Endodermal cell (in vitro differentiated cells): Measurements from ENCODE around the gene CCDC92B. TPM values are rescaled to one million over a fixed set of nuclear protein-coding genes. Genes with fewer than 3 reads are reported as not detected.
"Not testable (repeated sequence)": the region's sequence is repeated elsewhere in the genome, so short reads cannot be mapped to it uniquely, and the experiment has no call there.

Experiments used
- DNase-seq: peaks from one replicate; pipeline ENCODE4 v3.0.0-alpha.2; 2017
- H3K27ac ChIP-seq: 2 replicates; pipeline ENCODE4 v1.5.1; 2013; ENCODE audit warnings: mild to moderate bottlenecking, low read depth, low read length, moderate library complexity
- H3K27me3 ChIP-seq: 2 replicates; pipeline ENCODE4 v1.6.1; 2013; ENCODE audit warnings: mild to moderate bottlenecking, low read length, moderate library complexity; ENCODE audit not compliant: insufficient read depth, control insufficient read depth, poor library complexity, severe bottlenecking
- H3K36me3 ChIP-seq: 2 replicates; pipeline ENCODE4 v1.7.0; 2013; ENCODE audit warnings: mild to moderate bottlenecking, low read length, moderate library complexity; ENCODE audit not compliant: control insufficient read depth, insufficient read depth
- H3K4me1 ChIP-seq: one replicate; pipeline ENCODE4 v1.7.0; 2013; ENCODE audit warnings: low read length; ENCODE audit not compliant: control insufficient read depth, insufficient read depth
- H3K4me3 ChIP-seq: 2 replicates; pipeline ENCODE4 v1.5.1; 2013; ENCODE audit warnings: mild to moderate bottlenecking, low read length, moderate library complexity
- H3K9ac ChIP-seq: 2 replicates; pipeline ENCODE4 v1.6.1; 2013; ENCODE audit warnings: mild to moderate bottlenecking, low read length, moderate library complexity; ENCODE audit not compliant: poor library complexity, severe bottlenecking; ENCODE audit errors: extremely low read depth
- H3K9me3 ChIP-seq: 2 replicates; pipeline ENCODE4 v1.6.1; 2013; ENCODE audit warnings: mild to moderate bottlenecking, low read length, moderate library complexity; ENCODE audit not compliant: control insufficient read depth
- H3K27ac Mint-ChIP-seq: 2 replicates; pipeline ENCODE4 v1.8.0; 2020; ENCODE audit warnings: mixed read lengths
- H3K27me3 Mint-ChIP-seq: 2 replicates; pipeline ENCODE4 v1.8.0; 2021; ENCODE audit warnings: mild to moderate bottlenecking, mixed read lengths; ENCODE audit not compliant: insufficient read depth
- H3K36me3 Mint-ChIP-seq: 2 replicates; pipeline ENCODE4 v1.8.0; 2020; ENCODE audit warnings: low read depth, mixed read lengths
- H3K4me1 Mint-ChIP-seq: 2 replicates; pipeline ENCODE4 v1.8.0; 2020; ENCODE audit warnings: mixed read lengths
- H3K4me3 Mint-ChIP-seq: 2 replicates; pipeline ENCODE4 v1.8.0; 2020; ENCODE audit warnings: mild to moderate bottlenecking, moderate library complexity, mixed read lengths
- H3K9me3 Mint-ChIP-seq: 2 replicates; pipeline ENCODE4 v1.8.0; 2020; ENCODE audit warnings: mild to moderate bottlenecking, mixed read lengths
- WGBS, 2 experiments: methylation state at CpG; one replicate each; pipeline versions ENCODE4 v1.1.5 to v1.1.7; 2013; ENCODE audit warnings: missing lambda C conversion rate in 2 of 2, mixed read lengths in 1 of 2; ENCODE audit not compliant: insufficient coverage in 1 of 2, insufficient read length in 1 of 2; 5-methylcytosine and 5-hydroxymethylcytosine counted together
- total RNA-seq, 2 donors: library from RNA; stranded (reverse); fragmentation: NEBNext Ultra II Directional in 1 of 2; extraction: Animal tissue kit (Norgen Biotek cat#: 25700) in 1 of 2; gene quantifications; 2 replicates in 1 of 2; 3 replicates in 1 of 2; pipeline ENCODE4 v1.2.1, GENCODE V29; 2021
- TF ChIP-seq, protein P1 (sequence below): fragments of 200-600 bp; sonication (generic); conservative IDR thresholded peaks from 2 replicates; pipeline ENCODE4 v1.5.0; 2021; ENCODE audit warnings: antibody characterized with exemption, mild to moderate bottlenecking

The CCDC92B gene
- total RNA-seq, 2 donors from 2014 or later, result 4.3 to 5.8 TPM

DNA sequence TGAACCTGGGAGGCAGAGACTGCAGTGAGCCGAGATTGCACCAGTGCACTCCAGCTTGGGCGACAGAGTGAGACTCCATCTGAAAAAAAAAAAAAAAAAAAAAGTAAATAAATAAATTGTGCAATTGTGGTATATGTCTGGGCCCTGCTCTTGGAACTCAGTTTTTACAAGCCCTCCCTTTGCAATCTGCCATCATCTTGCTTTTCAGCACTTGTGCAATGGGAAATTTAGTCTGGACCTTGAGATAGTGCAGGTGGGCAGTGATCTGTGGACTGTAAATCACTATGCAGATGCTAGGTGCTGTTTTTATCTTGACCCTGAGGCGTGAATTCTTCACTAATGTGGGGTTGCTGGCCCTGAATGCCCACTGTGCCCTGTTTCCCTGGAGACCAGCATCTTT is 40.2 kb upstream of the CCDC92B start:
- Histone ChIP-seq H3K4me3 (no peak overlapping the region), H3K27me3 (no peaks in the 10 kb centered on the region), H3K9me3 (no peaks in the 10 kb centered on the region), H3K36me3 (no peaks in the 10 kb centered on the region), H3K4me1 (peaks cover 3% of the 10 kb centered on the region), H3K9ac (no peak overlapping the region), H3K27ac (no peak overlapping the region)
- Mint-ChIP-seq H3K27me3 (no peaks in the 10 kb centered on the region), H3K9me3 (no peaks in the 10 kb centered on the region), H3K27ac (no peak overlapping the region), H3K4me3 (no peak overlapping the region), H3K36me3 (no peaks in the 10 kb centered on the region), H3K4me1 (no peaks in the 10 kb centered on the region)
- DNase-seq, result no peak
- 83 to 97% methylated on average over 1 to 2 of the region's 3 CpGs for WGBS, 2 experiments
- TF ChIP-seq, protein P1, sequence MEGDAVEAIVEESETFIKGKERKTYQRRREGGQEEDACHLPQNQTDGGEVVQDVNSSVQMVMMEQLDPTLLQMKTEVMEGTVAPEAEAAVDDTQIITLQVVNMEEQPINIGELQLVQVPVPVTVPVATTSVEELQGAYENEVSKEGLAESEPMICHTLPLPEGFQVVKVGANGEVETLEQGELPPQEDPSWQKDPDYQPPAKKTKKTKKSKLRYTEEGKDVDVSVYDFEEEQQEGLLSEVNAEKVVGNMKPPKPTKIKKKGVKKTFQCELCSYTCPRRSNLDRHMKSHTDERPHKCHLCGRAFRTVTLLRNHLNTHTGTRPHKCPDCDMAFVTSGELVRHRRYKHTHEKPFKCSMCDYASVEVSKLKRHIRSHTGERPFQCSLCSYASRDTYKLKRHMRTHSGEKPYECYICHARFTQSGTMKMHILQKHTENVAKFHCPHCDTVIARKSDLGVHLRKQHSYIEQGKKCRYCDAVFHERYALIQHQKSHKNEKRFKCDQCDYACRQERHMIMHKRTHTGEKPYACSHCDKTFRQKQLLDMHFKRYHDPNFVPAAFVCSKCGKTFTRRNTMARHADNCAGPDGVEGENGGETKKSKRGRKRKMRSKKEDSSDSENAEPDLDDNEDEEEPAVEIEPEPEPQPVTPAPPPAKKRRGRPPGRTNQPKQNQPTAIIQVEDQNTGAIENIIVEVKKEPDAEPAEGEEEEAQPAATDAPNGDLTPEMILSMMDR, result no peak

DNA sequence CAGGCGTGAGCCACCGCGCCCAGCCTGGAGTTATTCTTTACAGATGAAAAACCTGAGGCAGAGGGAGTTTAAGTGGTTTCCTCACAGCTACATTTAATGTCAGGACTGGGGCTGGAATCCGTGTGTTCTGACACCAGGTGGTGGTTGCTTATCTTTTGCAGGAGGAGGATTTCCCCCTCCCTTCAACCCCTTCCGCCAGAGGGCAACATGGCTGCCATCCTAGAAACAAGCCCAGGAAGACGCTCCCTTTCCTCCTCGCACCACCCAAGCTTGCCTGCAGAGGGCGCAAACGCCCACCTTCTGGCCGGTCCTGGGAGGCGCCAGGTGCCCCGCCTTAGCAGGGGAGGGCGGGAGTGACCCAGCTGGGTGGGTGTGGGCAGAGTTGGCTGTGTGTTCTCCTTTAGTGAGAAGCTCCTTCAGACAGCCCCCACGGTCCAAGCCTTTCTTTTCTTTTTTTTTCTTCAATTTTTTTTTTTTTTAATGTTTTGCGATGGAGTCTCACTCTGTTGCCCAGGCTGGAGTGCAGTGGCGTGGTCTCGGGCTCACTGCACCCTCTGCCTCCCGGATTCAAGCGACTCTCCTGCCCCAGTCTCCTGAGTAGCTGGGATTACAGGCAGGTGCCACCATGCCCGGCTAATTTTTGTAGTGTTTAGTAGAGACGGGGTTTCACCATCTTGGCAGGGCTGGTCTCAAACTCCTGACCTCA is 36.9 kb upstream of the CCDC92B start:
- WGBS, 2 experiments, result 41 to 55% methylated on average over 11 to 21 of the region's 21 CpGs
- Histone ChIP-seq H3K36me3 (no peaks in the 10 kb centered on the region), H3K27me3 (no peaks in the 10 kb centered on the region), H3K4me3 (no peak overlapping the region), H3K9ac (no peak overlapping the region), H3K4me1 (peaks cover 3% of the 10 kb centered on the region), H3K9me3 (no peaks in the 10 kb centered on the region), H3K27ac (no peak overlapping the region)
- Mint-ChIP-seq H3K4me3 (no peak overlapping the region), H3K27ac (peak overlapping the region; percentile 78), H3K4me1 (no peaks in the 10 kb centered on the region), H3K27me3 (no peaks in the 10 kb centered on the region), H3K36me3 (no peaks in the 10 kb centered on the region), H3K9me3 (no peaks in the 10 kb centered on the region)
- DNase-seq, result peak; percentile 100
- TF ChIP-seq, protein P1, result peak; percentile 96

DNA sequence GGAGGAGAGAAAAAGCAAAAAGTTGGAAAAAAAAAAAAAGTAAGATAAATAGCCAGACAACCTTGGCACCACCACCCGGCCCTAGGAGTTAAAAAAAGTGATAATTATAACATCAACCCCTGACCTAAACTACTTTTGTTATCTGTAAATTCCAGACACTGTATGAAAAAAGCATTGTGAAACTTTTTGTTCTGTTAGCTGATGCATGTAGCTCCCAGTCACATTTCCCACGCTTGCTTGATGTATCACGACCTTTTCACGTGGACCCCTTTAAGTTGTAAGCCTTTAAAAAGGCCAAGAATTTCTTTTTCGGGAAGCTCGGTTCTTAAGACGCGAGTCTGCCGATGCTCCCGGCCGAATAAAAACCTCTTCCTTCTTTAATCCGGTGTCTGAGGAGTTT is 35.9 kb upstream of the CCDC92B start:
- H3K4me3 Mint-ChIP-seq, H3K4me3 ChIP-seq, H3K27ac ChIP-seq, H3K9ac ChIP-seq, H3K4me1 Mint-ChIP-seq, H3K36me3 Mint-ChIP-seq, H3K9me3 ChIP-seq, DNase-seq, H3K27me3 Mint-ChIP-seq, H3K9me3 Mint-ChIP-seq, H3K36me3 ChIP-seq, H3K27me3 ChIP-seq, H3K4me1 ChIP-seq: not testable (repeated sequence)
- WGBS, 2 experiments, result 94 to 97% methylated on average over 10 to 12 of the region's 12 CpGs
- H3K27ac Mint-ChIP-seq, result peak overlapping the region; percentile 28

DNA sequence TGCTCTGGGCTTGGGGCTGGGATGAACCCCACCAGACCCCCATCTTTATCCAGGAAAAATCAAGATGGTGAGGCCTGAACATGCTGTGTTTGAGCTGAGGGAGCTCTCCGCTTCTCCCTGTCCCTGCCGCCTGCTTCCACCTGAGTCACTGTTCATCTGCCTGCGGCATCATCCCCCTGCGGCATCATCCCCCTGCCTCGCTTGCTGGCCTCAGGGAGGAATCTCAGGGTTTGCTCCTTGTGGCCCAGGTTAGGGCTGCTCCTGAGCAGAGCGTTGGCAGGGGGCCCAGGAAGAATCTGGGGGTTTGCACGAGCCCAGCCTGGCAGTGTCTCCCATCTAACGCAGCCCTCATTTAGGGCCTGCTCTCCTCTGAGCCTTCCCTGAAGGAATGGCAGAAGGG is 35.4 kb upstream of the CCDC92B start:
- Mint-ChIP-seq H3K4me1 (no peaks in the 10 kb centered on the region), H3K4me3 (no peak overlapping the region), H3K27ac (no peak overlapping the region), H3K9me3 (no peaks in the 10 kb centered on the region), H3K36me3 (no peaks in the 10 kb centered on the region), H3K27me3 (no peaks in the 10 kb centered on the region)
- H3K27ac ChIP-seq, result no peak overlapping the region
- DNase-seq, result no peak
- TF ChIP-seq, protein P1, result no peak
- no peaks in the 10 kb centered on the region for H3K36me3 ChIP-seq
- H3K9me3 ChIP-seq, result no peaks in the 10 kb centered on the region
- H3K4me3 ChIP-seq, result no peak overlapping the region
- no peaks in the 10 kb centered on the region for H3K27me3 ChIP-seq
- peaks cover 3% of the 10 kb centered on the region for H3K4me1 ChIP-seq
- no peak overlapping the region for H3K9ac ChIP-seq
- WGBS, 2 experiments, result 93 to 98% methylated on average over 6 to 8 of the region's 8 CpGs
